ENCODE data around the gene MSL2.

GRCh38 chr3:136237961-136238649 is 42.0 kb upstream of the MSL2 start:
- TF ChIP-seq, protein P1, sequence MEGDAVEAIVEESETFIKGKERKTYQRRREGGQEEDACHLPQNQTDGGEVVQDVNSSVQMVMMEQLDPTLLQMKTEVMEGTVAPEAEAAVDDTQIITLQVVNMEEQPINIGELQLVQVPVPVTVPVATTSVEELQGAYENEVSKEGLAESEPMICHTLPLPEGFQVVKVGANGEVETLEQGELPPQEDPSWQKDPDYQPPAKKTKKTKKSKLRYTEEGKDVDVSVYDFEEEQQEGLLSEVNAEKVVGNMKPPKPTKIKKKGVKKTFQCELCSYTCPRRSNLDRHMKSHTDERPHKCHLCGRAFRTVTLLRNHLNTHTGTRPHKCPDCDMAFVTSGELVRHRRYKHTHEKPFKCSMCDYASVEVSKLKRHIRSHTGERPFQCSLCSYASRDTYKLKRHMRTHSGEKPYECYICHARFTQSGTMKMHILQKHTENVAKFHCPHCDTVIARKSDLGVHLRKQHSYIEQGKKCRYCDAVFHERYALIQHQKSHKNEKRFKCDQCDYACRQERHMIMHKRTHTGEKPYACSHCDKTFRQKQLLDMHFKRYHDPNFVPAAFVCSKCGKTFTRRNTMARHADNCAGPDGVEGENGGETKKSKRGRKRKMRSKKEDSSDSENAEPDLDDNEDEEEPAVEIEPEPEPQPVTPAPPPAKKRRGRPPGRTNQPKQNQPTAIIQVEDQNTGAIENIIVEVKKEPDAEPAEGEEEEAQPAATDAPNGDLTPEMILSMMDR (conservative IDR thresholded peaks at IDR 0.05; ENCODE audit: low read length): no peak
- TF ChIP-seq EZH2phosphoT487 (IDR thresholded peaks at IDR 0.05; ENCODE audit: borderline replicate concordance, low read depth, low read length): no peak

All from OCI-LY7 (cell line).